CD4-positive, alpha-beta T cell treated with Interleukin-15 for 4 hours (primary cell): Measurements from ENCODE around the gene STXBP6.
"Not testable (repeated sequence)": the region's sequence is repeated elsewhere in the genome, so short reads cannot be mapped to it uniquely, and the experiment has no call there.

Experiments
- DNase-seq: peaks from one replicate; pipeline ENCODE4 v3.0.0-alpha.2; 2020; ENCODE audit warnings: low spot score

The STXBP6 gene

GRCh38 chr14:24828486-24828885 is 221.5 kb downstream of the STXBP6 start:
- DNase-seq, result no peak

- DNase-seq, result no peak
Measured at GRCh38 chr14:24826390-24826789, 223.6 kb downstream of the STXBP6 start.

- no peak for DNase-seq
Measured at GRCh38 chr14:24820616-24821015, 229.3 kb downstream of the STXBP6 start.

GRCh38 chr14:24818823-24819341 is 231.1 kb downstream of the STXBP6 start:
- no peak for DNase-seq

GRCh38 chr14:24818058-24818822 is 231.7 kb downstream of the STXBP6 start:
- DNase-seq, result no peak

GRCh38 chr14:24817212-24818057 is 232.5 kb downstream of the STXBP6 start:
- no peak for DNase-seq

- no peak for DNase-seq
Measured at GRCh38 chr14:24816929-24817211, 233.1 kb downstream of the STXBP6 start.

- DNase-seq, result no peak
Measured at GRCh38 chr14:24816011-24816928, 233.7 kb downstream of the STXBP6 start.

- DNase-seq, result no peak
Measured at GRCh38 chr14:24815543-24815942, 234.4 kb downstream of the STXBP6 start.

GRCh38 chr14:24814944-24815343 is 235.0 kb downstream of the STXBP6 start:
- no peak for DNase-seq

- no peak for DNase-seq
Measured at GRCh38 chr14:24814346-24814745, 235.6 kb downstream of the STXBP6 start.

GRCh38 chr14:24813819-24814259 is 236.1 kb downstream of the STXBP6 start:
- DNase-seq, result no peak

GRCh38 chr14:24813089-24813815 is 236.7 kb downstream of the STXBP6 start:
- no peak for DNase-seq

- no peak for DNase-seq
Measured at GRCh38 chr14:24809135-24809534, 240.8 kb downstream of the STXBP6 start.

GRCh38 chr14:24808412-24808811 is 241.5 kb downstream of the STXBP6 start:
- no peak for DNase-seq

GRCh38 chr14:24806061-24806678 is 243.8 kb downstream of the STXBP6 start:
- DNase-seq, result peak; percentile 10

- no peak for DNase-seq
Measured at GRCh38 chr14:24804552-24805212, 245.3 kb downstream of the STXBP6 start.

- DNase-seq, result no peak
Measured at GRCh38 chr14:24803933-24804494, 245.9 kb downstream of the STXBP6 start.

- not testable (repeated sequence) for DNase-seq
Measured at GRCh38 chr14:24803426-24803825, 246.5 kb downstream of the STXBP6 start.

- DNase-seq, result no peak
Measured at GRCh38 chr14:24802236-24802635, 247.7 kb downstream of the STXBP6 start.
